Measurements from ENCODE around the gene ST8SIA6.
A peak's percentile ranks its signal among the peaks of the same experiment; 100 is the strongest.
"Not testable (repeated sequence)": the region's sequence is repeated elsewhere in the genome, so short reads cannot be mapped to it uniquely, and the experiment has no call there.

Gene ST8SIA6, protein sequence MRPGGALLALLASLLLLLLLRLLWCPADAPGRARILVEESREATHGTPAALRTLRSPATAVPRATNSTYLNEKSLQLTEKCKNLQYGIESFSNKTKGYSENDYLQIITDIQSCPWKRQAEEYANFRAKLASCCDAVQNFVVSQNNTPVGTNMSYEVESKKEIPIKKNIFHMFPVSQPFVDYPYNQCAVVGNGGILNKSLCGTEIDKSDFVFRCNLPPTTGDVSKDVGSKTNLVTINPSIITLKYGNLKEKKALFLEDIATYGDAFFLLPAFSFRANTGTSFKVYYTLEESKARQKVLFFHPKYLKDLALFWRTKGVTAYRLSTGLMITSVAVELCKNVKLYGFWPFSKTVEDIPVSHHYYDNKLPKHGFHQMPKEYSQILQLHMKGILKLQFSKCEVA

DNA sequence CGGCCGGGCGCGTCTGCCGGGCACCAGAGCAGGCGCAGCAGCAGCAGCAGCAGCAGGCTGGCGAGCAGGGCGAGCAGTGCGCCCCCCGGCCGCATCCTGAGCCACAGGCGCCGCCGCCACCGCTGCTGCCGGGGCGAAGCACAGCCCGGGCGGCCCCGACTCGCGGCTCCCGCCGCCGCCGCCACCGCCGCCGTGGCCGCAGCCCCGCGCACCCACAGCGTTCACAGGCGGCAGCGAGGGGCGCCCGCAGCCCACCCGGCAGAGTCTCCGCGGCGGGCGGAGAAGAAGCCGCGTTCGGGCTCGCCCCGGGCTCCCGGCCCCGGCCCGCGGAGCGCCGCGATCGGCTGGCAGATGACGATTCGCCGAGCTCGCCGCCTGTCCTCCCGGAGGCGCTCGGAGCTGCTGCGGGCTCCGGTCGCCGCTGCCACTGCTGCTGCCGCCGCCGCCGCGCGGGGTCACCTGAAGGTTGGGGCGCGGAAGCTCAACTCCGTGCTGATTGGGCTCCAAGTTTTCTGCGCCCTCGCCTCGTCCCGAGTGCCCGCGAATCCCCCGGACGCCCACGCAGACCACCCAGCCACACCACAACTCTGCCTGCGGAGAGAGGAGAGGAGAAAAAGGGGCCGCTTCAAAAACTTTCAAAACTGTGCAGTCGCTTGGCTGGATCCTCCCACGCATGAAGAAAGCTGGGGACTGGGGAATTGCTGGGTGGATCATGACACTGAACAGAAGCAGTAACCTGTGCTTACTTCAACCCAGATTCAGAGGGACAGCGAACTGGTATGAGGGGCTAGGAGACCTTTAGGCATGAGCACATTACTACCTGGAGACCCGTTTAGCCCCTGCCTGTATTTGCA lies at the start of gene ST8SIA6:
Gene ST8SIA6 (minus strand): TSS at position 435 of the 854 bp plus-strand sequence. CDS start 340 bp downstream, at position 95.
- peak; percentile 49 for DNase-seq (ENCODE audit: low spot score)
- no peak for FAIRE-seq

DNA sequence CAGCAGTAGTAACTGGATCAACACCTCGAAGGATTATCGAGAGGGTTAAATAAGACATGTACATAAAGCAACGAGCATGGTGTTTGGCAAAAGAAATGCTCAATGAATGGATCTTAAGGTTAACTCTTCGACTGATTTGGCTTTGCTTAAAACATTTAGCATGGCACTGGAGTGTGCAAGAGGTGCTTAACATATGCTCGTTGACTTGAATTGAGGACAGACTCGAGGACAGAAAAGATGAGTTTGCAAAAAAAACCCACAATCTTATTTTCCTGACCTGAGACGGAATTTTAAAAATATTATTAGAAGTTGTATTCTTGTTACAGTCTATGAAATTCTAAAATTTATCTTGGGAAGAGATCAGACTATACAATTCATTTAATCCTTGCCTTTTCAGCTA lies 49.4 kb upstream of the ST8SIA6 start:
- FAIRE-seq (no peak), DNase-seq (ENCODE audit: low spot score) (no peak)

DNA sequence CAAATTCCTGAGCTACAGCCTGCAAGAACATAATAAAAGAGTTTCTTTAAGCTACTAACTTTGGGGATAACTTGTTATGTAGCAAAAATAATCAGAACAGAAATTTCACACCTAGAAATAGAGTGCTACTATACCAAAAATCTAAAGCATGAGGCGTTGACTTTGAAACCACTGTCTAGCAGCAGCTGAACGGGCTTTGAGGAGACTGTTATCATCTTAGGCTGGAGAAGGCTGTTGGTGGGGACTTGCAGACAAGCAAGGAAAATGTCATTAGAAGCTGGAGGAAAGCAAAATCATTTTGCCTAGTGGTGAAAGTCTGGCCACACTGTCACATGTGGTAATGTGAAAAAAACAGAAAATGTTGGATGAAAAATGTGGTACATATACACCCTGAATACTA lies 48.4 kb upstream of the ST8SIA6 start:
- DNase-seq (ENCODE audit: low spot score) (no peak), FAIRE-seq (no peak)

DNA sequence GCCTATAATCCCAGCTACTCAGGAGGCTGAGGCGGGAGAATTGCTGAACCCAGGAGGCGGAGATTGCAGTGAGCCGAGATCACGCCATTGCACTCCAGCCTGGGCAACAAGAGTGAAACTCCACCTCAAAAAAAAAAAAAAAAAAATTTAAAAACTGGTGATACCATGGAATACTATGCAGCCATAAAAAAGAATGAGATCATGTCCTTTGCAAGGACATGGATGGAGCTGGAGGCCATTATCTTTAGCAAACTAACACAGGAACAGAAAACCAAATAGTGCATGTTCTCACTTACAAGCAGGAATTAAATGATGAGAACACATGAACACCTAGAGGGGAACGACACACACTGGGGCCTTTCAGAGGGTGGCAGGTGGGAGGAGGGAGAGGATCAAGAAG lies 44.6 kb upstream of the ST8SIA6 start:
- not testable (repeated sequence) for DNase-seq (ENCODE audit: low spot score); FAIRE-seq

DNA sequence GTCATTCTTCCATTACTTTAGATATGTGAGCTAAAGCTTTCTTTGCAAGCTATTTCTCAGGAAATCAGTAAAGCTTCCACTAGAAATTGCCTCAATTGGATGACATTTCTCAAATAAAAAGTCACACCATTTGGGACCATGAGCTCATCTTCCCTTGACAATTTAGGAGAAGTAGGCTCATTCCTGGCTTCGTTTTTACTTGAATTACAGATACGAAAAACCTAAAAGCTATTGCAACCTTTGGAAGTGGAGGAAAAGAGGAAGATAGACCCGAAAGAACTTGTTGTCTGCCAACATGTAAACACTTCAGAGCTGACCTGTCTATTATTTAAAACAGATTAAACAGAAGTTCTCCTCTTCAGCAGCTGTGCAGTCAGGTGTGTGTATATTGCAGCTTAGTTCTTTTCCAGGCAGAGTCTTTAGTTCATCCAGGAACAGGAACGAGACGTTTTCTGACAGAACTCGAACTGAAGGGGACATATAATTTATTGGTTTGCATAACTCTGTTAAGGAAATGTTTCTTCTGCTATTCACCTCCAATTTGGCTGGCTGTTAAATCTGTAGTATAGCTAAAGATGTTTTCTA lies 43.1 kb upstream of the ST8SIA6 start:
- DNase-seq (ENCODE audit: low spot score) (no peak), FAIRE-seq (no peak)

DNA sequence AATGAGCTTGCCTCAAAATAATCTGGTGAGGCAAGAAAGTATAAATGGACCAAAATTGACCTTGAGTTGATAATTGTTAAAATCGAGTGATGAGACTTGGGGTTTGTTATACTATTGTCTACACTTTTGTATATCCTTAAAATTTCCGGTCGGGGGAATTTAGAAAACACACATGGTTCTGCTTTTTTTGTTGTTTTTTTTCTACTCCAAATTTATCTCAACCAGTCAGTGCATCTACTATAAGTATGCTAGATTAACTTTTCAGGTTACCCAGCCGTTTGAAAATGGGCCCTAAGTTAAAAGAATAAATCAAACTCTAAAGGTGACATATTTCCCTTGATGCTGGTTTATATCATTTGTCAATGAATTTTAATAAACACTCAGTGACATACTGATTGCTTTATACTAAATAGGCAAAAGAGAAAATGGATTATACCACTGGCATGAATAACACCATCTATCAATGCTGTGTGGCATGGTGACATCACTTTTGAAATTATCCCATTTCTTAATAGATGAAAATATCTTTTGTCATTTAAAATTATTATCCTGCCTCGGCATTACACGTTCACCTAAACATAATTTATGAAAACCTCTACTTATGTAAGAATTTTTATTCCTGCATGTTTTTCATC lies 40.3 kb upstream of the ST8SIA6 start:
- no peak for FAIRE-seq
- DNase-seq (ENCODE audit: low spot score), result no peak

DNA sequence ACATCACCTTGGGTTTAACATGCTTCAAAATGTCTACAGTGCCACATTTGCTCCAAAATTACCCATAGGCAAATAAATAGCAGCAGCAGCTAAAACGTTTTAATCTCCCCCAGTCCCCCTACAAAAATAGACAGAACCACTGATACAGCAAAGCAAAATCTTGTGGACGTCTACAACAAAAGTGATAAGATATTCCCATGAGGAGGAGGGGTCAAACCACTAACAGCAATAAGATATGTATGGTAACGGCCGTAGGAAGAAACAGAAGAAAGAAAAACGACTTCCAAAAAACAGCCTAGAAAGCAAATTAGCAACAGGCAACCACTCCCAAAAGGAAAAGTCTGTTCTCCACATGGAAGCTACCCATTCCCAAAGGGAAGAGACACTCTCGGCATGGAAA lies 34.5 kb upstream of the ST8SIA6 start:
- DNase-seq (ENCODE audit: low spot score), result no peak
- no peak for FAIRE-seq

DNA sequence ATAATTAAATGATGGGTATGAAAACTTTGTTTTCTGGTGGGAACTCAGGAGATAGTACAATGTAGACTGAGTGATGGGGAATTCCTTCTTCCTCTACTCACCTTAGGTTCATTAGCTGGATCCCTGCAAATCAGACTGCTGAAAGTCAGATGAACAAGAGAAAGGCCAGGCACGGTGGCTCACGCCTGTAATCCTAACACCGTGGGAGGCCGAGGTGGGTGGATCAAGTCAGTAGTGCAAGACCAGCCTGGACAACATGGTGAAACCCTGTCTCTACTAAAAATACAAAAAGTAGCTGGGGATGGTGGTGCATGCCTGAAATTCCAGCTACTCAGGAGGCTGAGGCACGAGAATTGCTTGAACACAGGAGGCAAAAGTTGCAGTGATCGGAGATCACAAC lies 28.7 kb upstream of the ST8SIA6 start:
- FAIRE-seq, result peak; percentile 5
- no peak for DNase-seq (ENCODE audit: low spot score)

DNA sequence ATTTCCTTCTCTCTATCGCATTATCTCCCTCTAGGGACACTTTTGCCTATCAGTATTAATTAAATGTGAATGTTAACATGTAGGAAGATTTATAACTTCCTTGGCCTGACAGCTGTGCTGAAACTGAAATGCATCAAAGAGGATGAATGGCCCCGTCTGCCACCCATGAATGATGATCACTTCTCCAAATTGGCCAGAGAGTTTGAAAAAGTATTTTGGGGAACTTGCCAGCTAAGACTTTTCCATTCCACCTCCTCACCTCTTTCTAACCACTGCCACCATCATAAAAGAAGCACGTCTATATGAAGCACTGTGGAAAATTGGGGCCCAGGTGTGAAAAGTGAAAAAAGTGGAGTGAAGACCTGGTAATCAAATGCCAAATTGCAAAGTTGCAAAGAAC lies 25.4 kb upstream of the ST8SIA6 start:
- no peak for DNase-seq (ENCODE audit: low spot score)
- no peak for FAIRE-seq

DNA sequence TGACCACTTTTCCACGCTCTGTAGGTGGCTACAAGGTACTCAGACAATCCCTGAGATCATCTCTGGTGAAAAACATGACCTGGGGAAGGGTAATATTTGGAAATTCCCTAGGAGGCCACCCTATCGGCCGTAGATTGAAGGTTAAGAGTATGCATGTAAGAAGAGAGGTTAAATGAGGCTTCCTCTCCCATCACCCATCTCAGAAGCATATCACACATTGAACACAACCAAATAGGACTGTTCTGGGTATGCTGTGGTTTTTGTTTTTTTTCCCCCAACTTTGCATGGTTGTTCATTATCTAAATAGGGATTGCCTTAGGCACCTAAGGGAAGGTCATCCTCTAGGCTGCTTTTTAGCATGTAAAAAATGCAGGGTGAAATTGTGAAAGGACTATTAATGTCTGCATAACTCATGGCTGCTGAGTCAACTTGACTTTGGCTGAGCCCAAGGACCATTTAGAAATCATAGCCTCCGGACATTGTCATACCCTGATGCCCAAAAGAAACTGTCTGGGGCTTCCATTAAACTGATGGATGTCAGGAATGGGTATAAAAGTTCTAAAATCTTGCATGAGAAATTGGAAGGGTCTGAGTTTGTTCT lies 24.7 kb upstream of the ST8SIA6 start:
- DNase-seq (ENCODE audit: low spot score), result no peak
- FAIRE-seq, result no peak

DNA sequence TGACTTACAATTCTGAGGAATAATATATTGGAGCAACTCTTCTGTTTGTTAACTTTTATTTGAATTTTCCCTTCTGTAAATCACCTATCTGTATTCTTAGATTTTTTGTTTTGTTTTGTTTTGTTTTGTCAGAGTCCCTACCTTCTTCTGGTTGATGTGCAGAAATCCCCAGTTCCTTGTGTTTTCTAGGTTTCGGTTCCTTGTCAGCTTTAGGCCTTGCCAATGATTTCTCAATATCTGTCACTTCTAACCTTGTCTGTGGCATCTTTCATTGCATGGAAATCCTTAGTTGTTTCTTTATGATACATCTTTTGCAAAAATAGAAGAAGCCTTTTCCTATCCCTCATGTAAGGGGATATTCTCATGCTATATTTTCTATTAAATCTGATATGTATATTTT lies 21.7 kb upstream of the ST8SIA6 start:
- no peak for FAIRE-seq
- no peak for DNase-seq (ENCODE audit: low spot score)

DNA sequence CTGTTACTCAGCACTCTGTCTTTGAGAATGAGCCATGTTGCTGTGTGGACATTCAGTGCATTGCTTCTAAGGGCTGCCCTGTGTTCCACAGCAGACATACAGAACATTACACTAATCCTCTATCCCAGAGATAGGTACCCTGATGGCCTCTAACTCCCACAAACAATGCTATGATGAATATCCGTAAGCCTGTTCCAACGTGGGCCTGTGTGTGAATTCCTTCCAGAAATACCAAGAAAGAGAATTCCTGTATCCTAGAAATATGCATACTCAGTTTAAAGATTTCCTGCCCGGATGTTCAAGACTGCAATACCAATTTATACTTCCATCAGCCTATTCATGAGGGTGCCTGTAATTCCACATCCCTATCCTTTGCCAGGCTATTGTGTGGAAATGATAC lies 21.3 kb upstream of the ST8SIA6 start:
- no peak for DNase-seq (ENCODE audit: low spot score)
- FAIRE-seq, result no peak

DNA sequence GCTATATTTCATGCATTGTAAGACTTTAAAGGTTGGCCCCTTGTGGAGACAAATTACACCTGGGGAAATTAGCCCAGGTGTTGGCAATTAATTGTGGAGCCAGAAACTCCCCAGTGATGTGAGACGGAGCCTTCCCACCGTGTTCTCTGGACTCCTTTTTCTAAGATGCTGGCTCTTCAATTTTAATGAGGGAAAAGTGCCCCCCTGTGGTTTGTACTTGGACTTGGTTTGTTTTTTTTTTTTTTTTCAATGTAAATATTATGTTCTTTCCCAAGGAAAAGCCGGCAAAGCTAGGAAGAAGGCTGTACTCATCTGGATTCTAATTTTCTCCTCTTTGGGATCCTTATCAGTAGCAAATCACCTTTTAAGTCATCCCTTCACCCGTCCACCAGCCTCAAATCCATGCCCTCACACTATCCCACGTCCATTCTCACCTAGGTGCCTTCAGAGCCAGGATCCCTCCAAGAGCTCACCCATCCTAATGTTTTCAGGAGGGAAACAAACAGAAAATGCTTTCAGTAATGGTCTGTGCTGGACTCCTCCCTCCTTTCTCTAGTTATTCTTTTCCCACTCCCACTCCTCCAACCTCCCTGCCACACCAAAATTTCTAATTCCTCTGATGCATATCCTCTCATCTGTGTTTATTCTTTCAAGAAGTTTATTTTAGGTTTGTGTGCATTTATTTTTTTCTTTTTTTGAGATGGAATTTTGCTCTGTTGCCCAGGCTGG lies 20.4 kb upstream of the ST8SIA6 start:
- DNase-seq (ENCODE audit: low spot score) (peak; percentile 17), FAIRE-seq (no peak)

DNA sequence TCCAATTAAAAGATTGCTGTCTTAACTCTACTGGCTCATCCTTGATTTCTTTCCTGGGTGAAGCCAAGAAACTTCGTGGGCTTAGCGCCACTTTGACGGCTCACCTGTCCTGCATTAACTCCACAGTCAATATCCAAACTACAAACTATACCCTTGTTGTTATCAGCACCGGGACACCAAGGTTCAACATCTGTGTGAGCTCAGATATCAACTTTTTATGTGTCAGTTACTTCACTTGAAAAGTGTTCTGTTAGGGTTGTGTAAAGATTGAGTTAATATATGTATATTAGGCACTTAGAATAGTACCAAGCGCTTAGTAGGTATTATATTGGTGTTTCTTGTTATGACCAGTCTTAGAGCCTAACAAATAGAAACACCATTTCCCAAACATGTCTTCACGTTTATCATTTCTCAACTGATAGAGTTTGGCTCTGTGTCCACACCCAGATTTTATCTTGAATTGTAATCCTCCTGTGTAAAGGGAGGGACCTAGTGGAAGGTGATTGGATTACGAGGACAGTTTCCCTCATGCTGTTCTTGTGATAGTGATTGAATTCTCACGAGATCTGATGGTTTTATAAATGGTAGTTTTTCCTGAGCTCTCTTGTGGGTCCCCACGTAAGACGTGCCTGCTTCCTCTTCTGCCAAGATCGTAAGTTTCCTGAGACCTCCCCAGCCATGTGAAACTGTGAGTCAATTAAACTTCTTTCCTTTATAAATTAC lies 19.0 kb upstream of the ST8SIA6 start:
- FAIRE-seq (no peak), DNase-seq (ENCODE audit: low spot score) (no peak)

DNA sequence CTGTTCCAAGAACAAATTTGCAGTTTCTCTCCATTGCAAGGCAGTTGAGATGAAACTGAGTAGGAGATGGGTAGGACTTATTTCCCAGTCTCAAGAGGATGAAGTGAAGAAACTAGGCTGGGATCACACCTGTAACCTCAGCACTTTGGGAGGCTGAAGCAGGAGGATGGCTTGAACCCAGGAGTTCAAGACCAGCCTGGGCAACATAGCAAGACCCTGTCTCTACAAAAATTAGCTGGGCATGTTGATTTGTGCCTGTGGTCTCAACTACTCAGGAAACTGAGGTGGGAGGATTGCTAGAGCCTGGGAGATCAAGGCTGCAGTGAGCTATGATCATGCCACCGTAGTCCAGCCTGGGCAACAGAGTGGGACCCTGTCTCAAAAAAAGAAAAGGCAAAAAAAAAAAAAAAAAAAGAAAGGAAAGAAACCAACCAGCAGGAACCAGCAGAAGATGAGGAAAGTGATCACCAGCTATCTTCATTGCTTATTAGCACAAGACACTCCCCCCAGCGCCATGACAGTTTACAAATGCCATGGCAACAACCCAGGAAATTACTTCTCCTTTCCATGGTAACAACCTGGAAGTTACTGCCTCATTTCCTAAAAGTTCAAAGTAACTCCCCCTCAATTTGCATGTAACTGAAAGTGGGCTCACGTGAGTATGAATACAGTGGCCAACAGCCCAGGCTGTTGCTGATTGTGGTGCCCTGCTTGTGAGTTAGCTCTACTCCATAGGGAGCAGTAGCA lies 18.3 kb upstream of the ST8SIA6 start:
- DNase-seq (ENCODE audit: low spot score), result no peak
- no peak for FAIRE-seq

DNA sequence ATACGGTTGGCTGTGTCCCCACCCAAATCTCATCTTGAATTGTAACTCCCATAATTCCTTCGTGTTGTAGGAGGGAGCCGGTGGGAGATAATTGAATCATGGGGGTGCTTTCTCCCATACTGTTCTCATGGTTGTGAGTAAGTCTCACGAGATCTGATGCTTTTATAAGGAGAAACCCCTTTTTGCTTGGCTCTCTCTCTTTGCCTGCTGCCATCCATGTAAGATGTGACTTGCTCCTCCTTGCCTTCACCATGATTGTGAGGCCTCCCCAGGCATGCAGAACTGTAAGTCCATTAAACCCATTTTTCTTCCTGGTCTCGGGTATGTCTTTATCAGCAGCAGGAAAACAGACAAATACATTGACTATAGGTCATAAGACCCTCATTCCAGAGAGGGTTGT lies 15.9 kb upstream of the ST8SIA6 start:
- DNase-seq (ENCODE audit: low spot score), result no peak
- peak; percentile 32 for FAIRE-seq

DNA sequence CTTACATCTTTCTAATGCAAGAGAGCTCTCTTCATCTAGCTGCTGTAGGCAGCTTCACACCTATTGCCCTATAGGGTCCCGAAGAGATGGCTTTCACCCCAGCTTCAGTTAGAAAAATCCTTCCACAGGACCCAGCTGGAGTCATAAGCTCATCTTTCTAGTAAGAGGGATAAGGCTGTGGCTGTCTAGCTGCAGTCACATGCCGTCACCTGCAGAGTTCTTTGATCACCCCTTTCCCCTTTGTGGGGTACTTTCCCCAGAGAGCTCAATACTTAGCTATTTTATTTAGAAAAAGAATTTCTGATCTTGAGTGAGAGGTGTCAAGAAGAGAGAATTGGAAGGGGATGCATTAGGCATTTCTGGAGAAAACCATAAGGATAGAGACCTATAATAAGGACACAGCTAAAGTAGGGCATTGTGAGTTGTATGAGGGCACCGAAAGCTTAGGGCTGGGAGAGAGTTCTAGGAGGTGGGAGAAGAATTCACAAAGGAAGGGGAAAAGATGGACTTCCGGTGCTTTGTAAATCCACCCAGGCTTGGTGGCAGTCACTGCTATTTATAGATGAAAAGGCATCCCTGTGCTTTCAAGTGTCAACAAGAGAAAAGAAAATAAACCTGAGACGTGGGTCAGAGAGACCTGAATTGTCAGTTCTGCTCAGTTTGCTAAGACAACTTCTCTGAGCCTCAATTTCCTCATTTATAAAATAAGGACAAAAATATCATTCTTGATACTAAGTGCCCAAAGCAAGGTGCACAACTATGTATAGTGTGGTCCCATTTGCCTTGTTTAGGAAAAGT lies 11.1 kb upstream of the ST8SIA6 start:
- FAIRE-seq (no peak), DNase-seq (ENCODE audit: low spot score) (no peak)

DNA sequence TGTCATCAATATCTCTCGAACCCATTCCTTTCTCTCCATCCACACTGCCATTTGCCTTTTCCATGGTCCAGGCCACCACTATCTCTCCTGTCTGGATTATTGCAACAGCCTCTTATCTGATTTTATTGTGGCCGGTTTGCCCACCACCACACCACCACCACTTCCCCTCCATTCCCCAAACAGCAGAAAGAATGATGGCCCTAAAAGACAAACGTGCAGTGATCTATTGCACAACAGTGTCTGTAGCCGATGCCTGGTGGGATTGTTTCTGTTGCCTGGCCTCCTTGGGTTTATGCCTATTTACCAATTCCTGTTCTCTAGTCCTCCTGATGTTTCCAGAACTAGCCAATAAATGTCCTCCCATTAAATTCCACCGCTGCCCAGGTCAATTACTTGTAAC lies 10.2 kb upstream of the ST8SIA6 start:
- FAIRE-seq (no peak), DNase-seq (ENCODE audit: low spot score) (no peak)

Measured in urothelium cell line (cell line).